Esophagus muscularis mucosa (tissue), 3 donors: ENCODE measurements around the gene CRYGN.

Source experiments
- POLR2AphosphoS5 ChIP-seq, 2 donors: sonication (generic); formaldehyde crosslinking; IDR thresholded peaks; one replicate each; pipeline ENCODE4 v1.6.1; 2017; ENCODE audit warnings: antibody characterized with exemption in 2 of 2
- TF ChIP-seq, protein P1 (sequence below), 3 experiments: fragments of 200-600 bp in 2 of 3; fragments of 450-650 bp in 1 of 3; sonication (generic) in 2 of 3; IDR thresholded peaks; one replicate each; pipeline ENCODE4 v1.5.1; 2017 to 2019; ENCODE audit warnings: antibody characterized with exemption in 3 of 3, mild to moderate bottlenecking in 2 of 3, moderate library complexity in 1 of 3

GRCh38 chr7:151448261-151449252 lies 8.6 kb upstream of the CRYGN start:
- TF ChIP-seq, protein P1, sequence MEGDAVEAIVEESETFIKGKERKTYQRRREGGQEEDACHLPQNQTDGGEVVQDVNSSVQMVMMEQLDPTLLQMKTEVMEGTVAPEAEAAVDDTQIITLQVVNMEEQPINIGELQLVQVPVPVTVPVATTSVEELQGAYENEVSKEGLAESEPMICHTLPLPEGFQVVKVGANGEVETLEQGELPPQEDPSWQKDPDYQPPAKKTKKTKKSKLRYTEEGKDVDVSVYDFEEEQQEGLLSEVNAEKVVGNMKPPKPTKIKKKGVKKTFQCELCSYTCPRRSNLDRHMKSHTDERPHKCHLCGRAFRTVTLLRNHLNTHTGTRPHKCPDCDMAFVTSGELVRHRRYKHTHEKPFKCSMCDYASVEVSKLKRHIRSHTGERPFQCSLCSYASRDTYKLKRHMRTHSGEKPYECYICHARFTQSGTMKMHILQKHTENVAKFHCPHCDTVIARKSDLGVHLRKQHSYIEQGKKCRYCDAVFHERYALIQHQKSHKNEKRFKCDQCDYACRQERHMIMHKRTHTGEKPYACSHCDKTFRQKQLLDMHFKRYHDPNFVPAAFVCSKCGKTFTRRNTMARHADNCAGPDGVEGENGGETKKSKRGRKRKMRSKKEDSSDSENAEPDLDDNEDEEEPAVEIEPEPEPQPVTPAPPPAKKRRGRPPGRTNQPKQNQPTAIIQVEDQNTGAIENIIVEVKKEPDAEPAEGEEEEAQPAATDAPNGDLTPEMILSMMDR (IDR thresholded peaks at IDR 0.05) = peak; percentile 81 to 83 (median 82)
- TF ChIP-seq POLR2AphosphoS5 (IDR thresholded peaks at IDR 0.05) = peak in 1 of 2 donors; percentile 8
